ENCODE measurements around the gene C19orf33. TPM values are rescaled to one million over a fixed set of nuclear protein-coding genes. Genes with fewer than 3 reads are reported as not detected.

Gene C19orf33
- total RNA-seq, 1 donor from 2014 or later = 267 TPM

DNA sequence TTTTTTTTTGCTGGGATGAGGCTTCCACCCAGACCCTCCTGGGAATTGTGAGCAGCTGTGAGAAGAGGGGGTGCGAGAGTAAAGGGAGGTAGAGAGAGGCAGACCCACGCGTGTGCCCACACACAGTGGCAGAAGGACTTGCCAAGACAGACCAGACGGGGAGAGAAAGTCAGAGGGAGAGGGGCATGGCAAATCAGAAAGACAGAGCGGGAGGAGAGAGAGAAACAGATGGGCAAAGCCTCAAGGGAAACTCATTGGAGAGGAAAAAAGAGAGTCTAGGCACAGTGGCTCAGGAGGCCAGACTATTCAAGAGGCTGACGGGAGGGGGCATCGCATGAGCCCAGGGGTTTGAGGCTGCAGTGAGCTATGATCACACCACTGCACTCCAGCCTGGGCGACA, 48.6 kb downstream of the C19orf33 start:
- DNase-seq (ENCODE audit: low read depth) = no peak
- TF ChIP-seq, protein P1, sequence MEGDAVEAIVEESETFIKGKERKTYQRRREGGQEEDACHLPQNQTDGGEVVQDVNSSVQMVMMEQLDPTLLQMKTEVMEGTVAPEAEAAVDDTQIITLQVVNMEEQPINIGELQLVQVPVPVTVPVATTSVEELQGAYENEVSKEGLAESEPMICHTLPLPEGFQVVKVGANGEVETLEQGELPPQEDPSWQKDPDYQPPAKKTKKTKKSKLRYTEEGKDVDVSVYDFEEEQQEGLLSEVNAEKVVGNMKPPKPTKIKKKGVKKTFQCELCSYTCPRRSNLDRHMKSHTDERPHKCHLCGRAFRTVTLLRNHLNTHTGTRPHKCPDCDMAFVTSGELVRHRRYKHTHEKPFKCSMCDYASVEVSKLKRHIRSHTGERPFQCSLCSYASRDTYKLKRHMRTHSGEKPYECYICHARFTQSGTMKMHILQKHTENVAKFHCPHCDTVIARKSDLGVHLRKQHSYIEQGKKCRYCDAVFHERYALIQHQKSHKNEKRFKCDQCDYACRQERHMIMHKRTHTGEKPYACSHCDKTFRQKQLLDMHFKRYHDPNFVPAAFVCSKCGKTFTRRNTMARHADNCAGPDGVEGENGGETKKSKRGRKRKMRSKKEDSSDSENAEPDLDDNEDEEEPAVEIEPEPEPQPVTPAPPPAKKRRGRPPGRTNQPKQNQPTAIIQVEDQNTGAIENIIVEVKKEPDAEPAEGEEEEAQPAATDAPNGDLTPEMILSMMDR (conservative IDR thresholded peaks at IDR 0.05; ENCODE audit: low read depth, low read length) = no peak
- H3K4me3 ChIP-seq (ENCODE audit: low read depth, low read length) = no peak overlapping the region

Other genes with a start within 250 kb of the C19orf33 start
- gene DPF1, start 80.0 kb upstream of the C19orf33 start, total RNA-seq = 1.3 and 2.6 TPM in 2 replicates
- 13.4 and 14.3 TPM in 2 replicates for gene PPP1R14A, start 47.9 kb upstream of the C19orf33 start, total RNA-seq
- gene SPINT2, start 39.7 kb upstream of the C19orf33 start, total RNA-seq = 539 and 548 TPM in 2 replicates
- gene YIF1B, start 11.7 kb downstream of the C19orf33 start, total RNA-seq = 72.2 and 90.6 TPM in 2 replicates
- gene KCNK6, start 15.6 kb downstream of the C19orf33 start, total RNA-seq = 3.8 and 3.9 TPM in 2 replicates
- gene CATSPERG, start 31.6 kb downstream of the C19orf33 start, total RNA-seq = 0.51 and 1.2 TPM in 2 replicates
- 227 and 369 TPM in 2 replicates for gene PSMD8, start 70.3 kb downstream of the C19orf33 start, total RNA-seq
- gene GGN, start 83.8 kb downstream of the C19orf33 start, total RNA-seq = 0.87 and 1.8 TPM in 2 replicates
- 2.8 and 5.2 TPM in 2 replicates for gene SPRED3, start 84.4 kb downstream of the C19orf33 start, total RNA-seq
- 13.2 and 37.1 TPM in 2 replicates for gene FAM98C, start 98.8 kb downstream of the C19orf33 start, total RNA-seq
- gene RASGRP4, start 122.0 kb downstream of the C19orf33 start, total RNA-seq = not detected in 2 replicates
- 0.12 TPM in 1 of 2 replicates, not detected in the other for gene RYR1, start 129.4 kb downstream of the C19orf33 start, total RNA-seq

All from epithelial cell of proximal tubule (primary cell).